ENCODE measurements around the gene AGBL5.

GRCh38 chr2:27081984-27082772, 30.7 kb downstream of the AGBL5 start:
- TF ChIP-seq CTCF (conservative IDR thresholded peaks at IDR 0.05) (no peak), ZFX (IDR thresholded peaks at IDR 0.05) (no peak)

Measured in C4-2B (cell line).